HepG2 (cell line): ENCODE measurements around the gene ORC2. TPM values are rescaled to one million over a fixed set of nuclear protein-coding genes. Genes with fewer than 3 reads are reported as not detected.
A peak's percentile ranks its signal among the peaks of the same experiment; 100 is the strongest.

ENCODE experiments used
- BATF2 ChIP-seq: sonication (generic); formaldehyde crosslinking; IDR thresholded peaks from 2 replicates; pipeline ENCODE4 v1.8.0; 2022; ENCODE audit warnings: mild to moderate bottlenecking, missing genetic modification reagents, moderate library complexity
- CC2D1A ChIP-seq: sonication (generic); formaldehyde crosslinking; IDR thresholded peaks from 2 replicates; pipeline ENCODE4 v1.8.1; 2023; ENCODE audit warnings: mild to moderate bottlenecking, missing genetic modification reagents
- FLYWCH1 ChIP-seq: sonication (generic); formaldehyde crosslinking; IDR thresholded peaks from 2 replicates; pipeline ENCODE4 v1.8.1; 2023; ENCODE audit warnings: mild to moderate bottlenecking, missing genetic modification reagents
- FOXK1 ChIP-seq: sonication (generic); formaldehyde crosslinking; IDR thresholded peaks from 2 replicates; pipeline ENCODE4 v1.4.0; 2020; ENCODE audit warnings: low read depth, missing genetic modification reagents, borderline replicate concordance
- FOXO1 ChIP-seq: sonication (generic); formaldehyde crosslinking; IDR thresholded peaks from 2 replicates; pipeline ENCODE4 v1.4.0; 2020; ENCODE audit warnings: missing genetic modification reagents
- GABPA ChIP-seq, 2 experiments: IDR thresholded peaks; 2 replicates each; pipeline ENCODE4 v1.6.1; 2011 to 2016; ENCODE audit warnings: low read depth in 2 of 2, low read length in 1 of 2, missing biosample characterization in 1 of 2, missing genetic modification characterization in 1 of 2
- GATAD2A ChIP-seq: IDR thresholded peaks from 2 replicates; pipeline ENCODE4 v1.6.1; 2016
- HDAC1 ChIP-seq: sonication (generic); formaldehyde crosslinking; IDR thresholded peaks from 2 replicates; pipeline ENCODE4 v1.5.1; 2020; ENCODE audit warnings: mild to moderate bottlenecking, missing genetic modification reagents
- HDAC6 ChIP-seq: fragments of 200-600 bp; sonication (generic); IDR thresholded peaks from 2 replicates; pipeline ENCODE4 v1.7.0; 2017; ENCODE audit warnings: mild to moderate bottlenecking, antibody characterized with exemption, low read length, low read depth
- HOXD1 ChIP-seq: sonication (generic); formaldehyde crosslinking; IDR thresholded peaks from 2 replicates; pipeline ENCODE4 v1.5.0; 2020; ENCODE audit warnings: missing genetic modification reagents
- KDM5A ChIP-seq: fragments of 200-600 bp; sonication (generic); IDR thresholded peaks from 2 replicates; pipeline ENCODE4 v1.7.0; 2018; ENCODE audit warnings: antibody characterized with exemption, mild to moderate bottlenecking, low read length, borderline replicate concordance
- PBX3 ChIP-seq: sonication (generic); formaldehyde crosslinking; IDR thresholded peaks from 2 replicates; pipeline ENCODE4 v1.8.1; 2023; ENCODE audit warnings: missing genetic modification reagents, inconsistent platforms, borderline replicate concordance
- RFX5 ChIP-seq: IDR thresholded peaks from 2 replicates; pipeline ENCODE4 v1.6.1; 2011; ENCODE audit warnings: low read depth, low read length, improper control_type of control experiment
- SALL2 ChIP-seq: sonication (generic); formaldehyde crosslinking; IDR thresholded peaks from 2 replicates; pipeline ENCODE4 v1.8.1; 2023; ENCODE audit warnings: mild to moderate bottlenecking, missing genetic modification reagents, inconsistent platforms
- SIX4 ChIP-seq: sonication (generic); formaldehyde crosslinking; IDR thresholded peaks from 2 replicates; pipeline ENCODE4 v1.4.0; 2020; ENCODE audit warnings: missing genetic modification reagents
- SOX5 ChIP-seq: IDR thresholded peaks from 2 replicates; pipeline ENCODE4 v1.6.1; 2016; ENCODE audit warnings: borderline replicate concordance
- TFAP4 ChIP-seq: sonication (generic); IDR thresholded peaks from 2 replicates; pipeline ENCODE4 v1.6.1; 2016; ENCODE audit warnings: low read depth, borderline replicate concordance
- XRCC5 ChIP-seq: fragments of 200-400 bp; formaldehyde crosslinking; optimal IDR thresholded peaks from 2 replicates; pipeline ENCODE3; 2017; ENCODE audit warnings: mild to moderate bottlenecking, low read length
- ZBTB4 ChIP-seq: sonication (generic); formaldehyde crosslinking; IDR thresholded peaks from 2 replicates; pipeline ENCODE4 v1.4.0; 2020; ENCODE audit warnings: missing genetic modification reagents, mild to moderate bottlenecking, borderline replicate concordance
- ZNF138 ChIP-seq: sonication (generic); formaldehyde crosslinking; IDR thresholded peaks from 2 replicates; pipeline ENCODE4 v1.5.0; 2020; ENCODE audit warnings: mild to moderate bottlenecking, low read depth, missing genetic modification reagents
- ZNF253 ChIP-seq: sonication (generic); formaldehyde crosslinking; IDR thresholded peaks from 2 replicates; pipeline ENCODE4 v1.8.0; 2022; ENCODE audit warnings: mild to moderate bottlenecking, missing genetic modification reagents, borderline replicate concordance
- ZNF274 ChIP-seq: sonication (generic); formaldehyde crosslinking; IDR thresholded peaks from 2 replicates; pipeline ENCODE4 v1.5.1; 2020; ENCODE audit warnings: mild to moderate bottlenecking, missing genetic modification reagents
- ZNF329 ChIP-seq: sonication (generic); formaldehyde crosslinking; IDR thresholded peaks from 2 replicates; pipeline ENCODE4 v1.9.0; 2021; ENCODE audit warnings: low read depth, mild to moderate bottlenecking, missing genetic modification reagents
- ZNF768 ChIP-seq: sonication (generic); formaldehyde crosslinking; IDR thresholded peaks from 2 replicates; pipeline ENCODE4 v1.4.0; 2020; ENCODE audit warnings: missing genetic modification reagents
- ZSCAN9 ChIP-seq: IDR thresholded peaks from 2 replicates; pipeline ENCODE4 v1.6.1; 2016; ENCODE audit warnings: borderline replicate concordance
- polyA plus RNA-seq, 8 experiments: library from polyadenylated mRNA; depleted of rRNA in 3 of 8; stranded (reverse) in 7 of 8; unstranded in 1 of 8; fragments of >200 nt; fragmentation: Illumina TruSeq in 4 of 8; extraction: Trizol in 4 of 8; gene quantifications; 2 replicates each; pipeline versions ENCODE4 v1.2.1 to v1.2.3, GENCODE V29; 2011 to 2016; ENCODE audit warnings: low read depth in 4 of 8, missing spikeins in 1 of 8, mixed read lengths in 1 of 8; ENCODE audit not compliant: insufficient read depth in 1 of 8
- total RNA-seq, 5 experiments: library from RNA; depleted of rRNA; stranded (reverse); fragments of >200 nt; fragmentation: Illumina TruSeq; extraction: Trizol; gene quantifications; 2 replicates each; pipeline ENCODE4 v1.2.3, GENCODE V29; 2016; ENCODE audit warnings: low read depth in 1 of 5

ORC2 gene
- total and polyA plus RNA-seq, 2 of the 13 experiments (the other 11 are each of a cell fraction or from before 2014, with no cell fraction given) = 19.3 to 73.5 TPM

- peak; percentile 89; the same call in 1 of the 2 replicates for TF ChIP-seq SIX4 (CRISPR knock-in tag)
- 0 out of 2 replicates have a peak, but pooled peaks have one; percentile 15 for TF ChIP-seq FOXK1 (CRISPR knock-in tag)
- peak; percentile 32; the same call in 1 of the 2 replicates for TF ChIP-seq SOX5
- peak; percentile 96 for TF ChIP-seq ZNF329 (CRISPR knock-in tag)
- TF ChIP-seq CC2D1A (CRISPR knock-in tag) = peak; percentile 94; the same call in 1 of the 2 replicates
- TF ChIP-seq PBX3 (CRISPR knock-in tag) = peak; percentile 98; the same call in 1 of the 2 replicates
- peak; percentile 81 for TF ChIP-seq ZNF768 (CRISPR knock-in tag)
- TF ChIP-seq ZNF138 = peak; percentile 87
- peak; percentile 64 for TF ChIP-seq GATAD2A (CRISPR knock-in tag)
- TF ChIP-seq HDAC1 (CRISPR knock-in tag) = peak; percentile 97
- TF ChIP-seq KDM5A = peak; percentile 77; the same call in 1 of the 2 replicates
- TF ChIP-seq SALL2 (CRISPR knock-in tag) = peak; percentile 94
- peak; percentile 85 for TF ChIP-seq BATF2 (CRISPR knock-in tag)
- TF ChIP-seq GABPA (IDR thresholded peaks at IDR 0.05; ENCODE audit: low read depth, low read length) = peak; percentile 73
- TF ChIP-seq GABPA (CRISPR knock-in tag; IDR thresholded peaks at IDR 0.05; ENCODE audit: low read depth) = peak; percentile 96
- TF ChIP-seq HDAC6 = no peak
- TF ChIP-seq FLYWCH1 = no peak
- TF ChIP-seq ZNF274 (CRISPR knock-in tag) = peak; percentile 99
- peak; percentile 96; the same call in 1 of the 2 replicates for TF ChIP-seq ZBTB4
- TF ChIP-seq HOXD1 (CRISPR knock-in tag) = no peak; the same call in 1 of the 2 replicates
- TF ChIP-seq XRCC5 = peak; percentile 85
- peak; percentile 79 for TF ChIP-seq ZSCAN9 (CRISPR knock-in tag)
- peak; percentile 30; the same call in 1 of the 2 replicates for TF ChIP-seq RFX5
- TF ChIP-seq ZNF253 (CRISPR knock-in tag) = peak; percentile 97; the same call in 1 of the 2 replicates
- peak; percentile 82 for TF ChIP-seq TFAP4
- peak; percentile 25; the same call in 1 of the 2 replicates for TF ChIP-seq FOXO1
Measured at GRCh38 chr2:200963124-200963917, at the start of gene ORC2 (continued).
